Stimulated activated CD8-positive, alpha-beta memory T cell treated with anti-CD3 and anti-CD28 coated beads, Interleukin-12 subunit alpha, Interleukin-12 subunit beta, amount 100 ng/mL, for 1 hour (primary cell): Measurements from ENCODE around the gene KIF12.
A peak's percentile ranks its signal among the peaks of the same experiment; 100 is the strongest.
"Not testable (repeated sequence)": the region's sequence is repeated elsewhere in the genome, so short reads cannot be mapped to it uniquely, and the experiment has no call there.

Experiments used
- DNase-seq: peaks from one replicate; pipeline ENCODE4 v3.0.0-alpha.2; 2020; ENCODE audit warnings: low read depth

KIF12 gene

DNA sequence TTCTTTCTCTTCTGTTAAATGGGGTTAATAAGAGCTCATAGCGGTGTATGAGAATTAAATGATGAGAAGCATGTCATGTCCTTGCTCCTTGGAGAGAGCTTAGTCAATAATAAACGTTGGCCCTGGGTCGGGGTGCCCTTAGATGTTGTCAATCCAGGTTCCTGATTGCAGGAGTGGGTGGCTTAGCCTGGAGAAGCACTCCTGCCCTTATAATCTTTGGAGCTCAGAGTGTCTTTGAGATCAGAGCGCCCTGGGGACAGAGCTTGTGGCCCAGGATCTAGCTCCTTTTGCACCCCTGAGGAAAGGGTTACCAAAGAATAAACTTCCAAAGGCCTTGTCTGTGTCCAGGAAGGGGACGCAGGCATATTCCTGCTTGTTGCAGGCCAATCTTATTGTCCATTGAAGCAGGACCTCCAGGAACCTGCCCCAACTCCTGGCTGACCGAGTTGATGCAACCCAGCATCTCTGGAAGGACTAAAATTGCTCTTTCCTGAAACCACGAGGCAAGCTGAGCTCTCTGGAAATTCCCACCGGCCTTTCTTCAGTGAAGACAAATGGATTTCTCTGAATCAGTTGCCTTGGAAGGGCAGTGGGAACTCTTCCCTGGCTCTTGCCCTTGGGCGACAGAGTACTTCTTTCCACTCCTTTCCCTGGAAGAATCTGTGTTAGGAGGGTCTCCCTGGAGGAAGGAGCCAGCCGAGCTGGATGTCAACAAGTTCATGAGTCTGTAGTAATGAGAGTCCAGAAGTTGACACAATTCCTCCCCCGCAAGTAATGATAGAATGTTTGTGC lies 14.6 kb downstream of the KIF12 start:
- no peak for DNase-seq

DNA sequence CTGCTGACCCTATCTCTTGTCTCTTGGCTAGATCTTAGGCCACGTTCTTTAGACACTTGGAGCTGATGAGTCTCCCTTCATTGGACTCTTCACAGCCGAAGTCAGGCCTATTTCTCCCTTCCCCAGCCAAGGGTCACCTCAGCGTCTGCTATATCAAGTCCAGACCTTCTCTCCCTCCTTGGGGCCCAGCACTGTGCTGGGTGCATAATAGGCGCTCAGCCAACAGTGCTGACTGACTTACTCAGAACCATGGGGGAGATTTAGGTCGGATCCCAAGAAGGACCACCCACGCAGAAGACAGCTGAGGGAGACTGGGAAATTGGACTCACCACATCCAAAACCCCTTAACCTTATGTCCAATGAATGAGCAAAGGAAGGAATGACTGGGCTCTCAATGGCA lies 15.4 kb downstream of the KIF12 start:
- no peak for DNase-seq

- not testable (repeated sequence) for DNase-seq
These were observed 16.2 kb downstream of the KIF12 start for GRCh38 chr9:114082763-114083412.

GRCh38 chr9:114082017-114082762 lies 16.9 kb downstream of the KIF12 start:
- peak; percentile 69 for DNase-seq

GRCh38 chr9:114081441-114082016 lies 17.6 kb downstream of the KIF12 start:
- no peak for DNase-seq

GRCh38 chr9:114080773-114081440 lies 18.2 kb downstream of the KIF12 start:
- no peak for DNase-seq

DNA sequence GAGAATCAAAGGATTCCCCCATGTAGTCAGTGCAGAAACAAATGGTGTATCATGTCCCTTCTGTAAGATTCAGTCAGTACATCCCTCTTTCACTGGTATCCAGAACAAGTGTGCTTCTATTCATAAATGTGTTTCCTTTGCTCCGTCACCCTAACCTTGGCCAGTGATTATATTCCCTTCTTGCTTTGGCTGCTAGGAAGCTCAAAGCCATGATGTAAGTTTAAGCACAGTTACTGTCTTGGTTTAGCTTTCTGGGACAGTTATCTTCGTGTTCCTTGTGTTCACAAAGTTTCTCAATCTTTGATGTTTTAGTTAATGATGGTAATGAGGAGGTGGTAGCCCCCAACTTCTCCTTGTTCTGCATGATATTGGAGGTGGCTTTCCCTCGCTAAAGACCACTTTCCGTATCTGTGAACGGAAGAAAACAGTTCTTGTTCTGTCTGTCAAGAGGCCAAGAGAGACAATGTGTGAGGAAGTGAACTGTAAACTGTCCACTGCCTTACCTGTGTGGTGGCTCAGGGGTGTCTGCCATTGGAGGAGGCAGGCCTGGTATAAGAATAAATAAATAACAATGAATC lies 18.8 kb downstream of the KIF12 start:
- no peak for DNase-seq

GRCh38 chr9:114078781-114079156 lies 20.3 kb downstream of the KIF12 start:
- DNase-seq: no peak

DNA sequence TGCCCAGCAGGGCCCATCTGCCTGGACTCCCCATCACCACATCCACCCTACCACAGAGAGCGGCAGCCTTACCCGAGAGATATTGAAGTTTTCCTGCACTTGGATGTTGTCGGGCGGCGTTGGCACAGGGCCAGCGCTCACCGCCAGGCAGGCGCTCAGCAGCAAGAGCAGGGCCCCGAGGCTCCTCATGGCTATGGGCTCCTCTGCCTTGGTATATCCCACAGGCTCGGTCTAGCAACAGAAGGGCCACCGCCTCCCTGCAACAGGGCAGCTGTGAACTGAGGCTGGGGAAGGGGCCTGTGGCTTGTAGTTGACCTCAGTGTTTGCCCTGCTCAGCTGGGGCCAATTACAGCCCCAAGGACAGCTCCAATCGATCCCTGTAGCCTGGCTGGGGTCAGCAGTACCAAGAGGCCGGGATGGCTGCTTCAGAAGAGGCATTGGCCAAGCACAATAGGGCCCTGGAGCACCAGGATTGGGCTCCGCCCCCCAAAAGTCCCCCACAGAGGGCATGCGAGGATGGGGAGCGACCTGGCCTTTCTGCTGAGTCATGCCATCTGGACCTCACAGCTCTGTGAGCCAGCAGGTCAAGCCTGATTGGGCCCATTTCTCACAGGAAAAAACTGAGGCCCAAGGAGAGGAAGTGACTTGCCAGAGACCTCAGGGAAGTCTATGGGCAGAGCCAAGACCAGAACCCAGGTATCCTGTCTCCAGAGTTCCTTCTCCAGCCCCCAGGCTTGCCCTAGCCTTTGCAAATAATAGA lies 20.9 kb downstream of the KIF12 start, which contains the start of gene AMBP:
TSS of gene AMBP (minus strand) at position 280 of the 760 bp plus-strand sequence. CDS start at position 189, 91 bp downstream.
- no peak for DNase-seq

- DNase-seq: no peak
These were observed 21.8 kb downstream of the KIF12 start for GRCh38 chr9:114077162-114077837.

- no peak for DNase-seq
These were observed 22.6 kb downstream of the KIF12 start for GRCh38 chr9:114076237-114077161.

DNA sequence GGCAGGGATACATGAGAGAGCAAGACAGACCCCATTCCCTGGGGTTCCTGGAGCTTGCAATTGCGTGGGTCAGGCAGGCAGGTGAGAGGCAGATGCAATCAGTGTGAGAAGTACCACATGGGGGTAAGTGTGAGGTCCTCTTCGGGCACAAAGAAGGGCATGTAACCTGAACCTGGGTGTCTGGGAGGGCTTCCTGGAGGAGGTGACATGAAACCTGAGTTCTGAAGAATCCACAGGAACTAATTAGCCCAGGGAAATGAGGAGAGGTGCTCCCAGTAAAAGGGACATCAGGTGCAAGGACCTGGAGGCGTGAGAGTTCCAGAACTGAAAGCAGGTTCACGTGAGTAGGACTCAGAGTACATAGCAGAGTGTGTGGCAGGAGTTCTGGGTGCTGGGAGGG lies 23.5 kb downstream of the KIF12 start:
- DNase-seq: no peak

- DNase-seq: no peak
These were observed 26.6 kb downstream of the KIF12 start for GRCh38 chr9:114072184-114073140.

DNA sequence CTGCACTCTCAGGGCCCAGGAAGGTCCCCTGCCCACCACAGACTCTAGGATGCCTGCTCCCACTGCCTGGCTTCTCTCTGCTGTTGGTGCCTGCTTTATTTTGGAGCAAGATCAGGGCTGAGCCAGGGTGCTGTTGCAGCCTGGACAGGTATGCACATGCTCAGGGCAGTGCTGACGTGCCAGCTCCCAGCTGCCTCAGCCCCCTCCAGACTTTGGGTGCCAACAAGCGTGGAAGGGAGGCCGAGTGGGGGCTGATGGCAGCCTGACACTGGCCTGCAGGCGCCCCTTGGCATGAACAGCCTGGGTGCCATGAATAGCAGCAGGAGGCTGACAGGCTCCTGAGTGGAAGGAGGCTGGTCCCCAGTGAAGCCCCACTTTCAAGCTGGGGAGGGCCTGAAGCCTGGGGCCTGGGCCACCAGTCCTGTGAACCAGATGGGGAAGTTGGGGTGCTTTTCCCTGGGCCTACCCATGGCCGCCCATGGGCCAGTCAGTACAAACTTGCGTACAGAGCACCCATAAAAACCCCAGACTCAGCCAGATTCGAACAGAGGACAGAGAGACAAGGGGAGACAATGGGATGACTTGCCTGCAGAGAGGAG lies 27.8 kb downstream of the KIF12 start:
- no peak for DNase-seq

GRCh38 chr9:114070188-114071103 lies 28.6 kb downstream of the KIF12 start:
- DNase-seq: no peak

DNA sequence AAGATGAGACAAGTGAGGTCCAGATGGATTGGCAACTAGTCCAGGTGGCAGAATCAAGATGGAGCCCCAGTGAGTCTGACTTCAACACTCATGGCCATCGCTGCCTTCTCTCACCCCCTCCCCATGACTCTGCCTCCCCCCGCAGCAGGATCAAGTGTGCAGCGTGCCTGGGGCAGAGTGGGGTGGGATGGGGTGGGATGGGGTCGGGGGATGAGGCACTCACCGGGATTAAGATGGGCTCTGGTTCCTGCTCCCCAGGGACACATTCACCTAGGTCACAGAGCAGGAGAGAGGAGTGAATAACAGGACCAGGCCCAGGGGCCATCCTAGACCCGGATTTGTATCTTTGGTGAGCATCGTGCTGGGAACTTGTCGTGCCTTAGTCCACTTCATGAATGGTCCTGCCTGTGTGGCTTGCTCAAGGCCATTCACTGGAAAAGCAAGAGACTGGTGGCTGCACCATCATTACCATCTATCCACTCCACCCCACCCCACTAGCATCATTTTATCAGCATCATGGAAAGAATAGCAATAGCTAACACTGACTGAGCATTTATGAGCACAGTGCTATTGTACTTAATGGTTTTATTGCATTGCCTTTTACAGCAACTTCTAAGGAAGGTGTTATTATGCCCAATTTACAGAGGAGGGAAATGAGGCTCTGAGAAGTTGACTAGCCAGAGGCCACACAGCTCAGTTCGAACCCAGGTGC lies 29.5 kb downstream of the KIF12 start:
- no peak for DNase-seq
